Nephron progenitor cell (in vitro differentiated cells): ENCODE measurements around the gene FGGY.

Experiments used
- DNase-seq: peaks from one replicate; pipeline ENCODE4 v3.0.0; 2021
- H3K27ac Mint-ChIP-seq: 2 replicates; pipeline ENCODE4 v1.8.0; 2021; ENCODE audit warnings: mild to moderate bottlenecking, moderate library complexity, mixed read lengths
- H3K27me3 Mint-ChIP-seq: 2 replicates; pipeline ENCODE4 v1.8.0; 2021; ENCODE audit warnings: mild to moderate bottlenecking, low read depth, mixed read lengths; ENCODE audit not compliant: poor library complexity
- H3K36me3 Mint-ChIP-seq: 2 replicates; pipeline ENCODE4 v1.8.0; 2021; ENCODE audit warnings: low read depth, mixed read lengths
- H3K4me1 Mint-ChIP-seq: 2 replicates; pipeline ENCODE4 v1.8.0; 2021; ENCODE audit warnings: mixed read lengths
- H3K4me3 Mint-ChIP-seq: 2 replicates; pipeline ENCODE4 v1.8.0; 2021; ENCODE audit warnings: mild to moderate bottlenecking, moderate library complexity, mixed read lengths
- H3K9me3 Mint-ChIP-seq: 2 replicates; pipeline ENCODE4 v1.8.0; 2021; ENCODE audit warnings: mild to moderate bottlenecking, moderate library complexity, mixed read lengths
- TF ChIP-seq, protein P1 (sequence below): fragments of 200-600 bp; sonication (generic); IDR thresholded peaks from 2 replicates; pipeline ENCODE4 v1.5.0; 2021; ENCODE audit warnings: antibody characterized with exemption

The FGGY gene

GRCh38 chr1:59595774-59596173 is 298.9 kb downstream of the FGGY start:
- Mint-ChIP-seq H3K4me1 (peaks cover 26% of the 10 kb centered on the region), H3K27me3 (peaks cover 5% of the 10 kb centered on the region), H3K27ac (no peak overlapping the region), H3K4me3 (no peak overlapping the region), H3K36me3 (no peaks in the 10 kb centered on the region), H3K9me3 (peaks cover 12% of the 10 kb centered on the region)
- TF ChIP-seq, protein P1, sequence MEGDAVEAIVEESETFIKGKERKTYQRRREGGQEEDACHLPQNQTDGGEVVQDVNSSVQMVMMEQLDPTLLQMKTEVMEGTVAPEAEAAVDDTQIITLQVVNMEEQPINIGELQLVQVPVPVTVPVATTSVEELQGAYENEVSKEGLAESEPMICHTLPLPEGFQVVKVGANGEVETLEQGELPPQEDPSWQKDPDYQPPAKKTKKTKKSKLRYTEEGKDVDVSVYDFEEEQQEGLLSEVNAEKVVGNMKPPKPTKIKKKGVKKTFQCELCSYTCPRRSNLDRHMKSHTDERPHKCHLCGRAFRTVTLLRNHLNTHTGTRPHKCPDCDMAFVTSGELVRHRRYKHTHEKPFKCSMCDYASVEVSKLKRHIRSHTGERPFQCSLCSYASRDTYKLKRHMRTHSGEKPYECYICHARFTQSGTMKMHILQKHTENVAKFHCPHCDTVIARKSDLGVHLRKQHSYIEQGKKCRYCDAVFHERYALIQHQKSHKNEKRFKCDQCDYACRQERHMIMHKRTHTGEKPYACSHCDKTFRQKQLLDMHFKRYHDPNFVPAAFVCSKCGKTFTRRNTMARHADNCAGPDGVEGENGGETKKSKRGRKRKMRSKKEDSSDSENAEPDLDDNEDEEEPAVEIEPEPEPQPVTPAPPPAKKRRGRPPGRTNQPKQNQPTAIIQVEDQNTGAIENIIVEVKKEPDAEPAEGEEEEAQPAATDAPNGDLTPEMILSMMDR = no peak
- DNase-seq = no peak

DNA sequence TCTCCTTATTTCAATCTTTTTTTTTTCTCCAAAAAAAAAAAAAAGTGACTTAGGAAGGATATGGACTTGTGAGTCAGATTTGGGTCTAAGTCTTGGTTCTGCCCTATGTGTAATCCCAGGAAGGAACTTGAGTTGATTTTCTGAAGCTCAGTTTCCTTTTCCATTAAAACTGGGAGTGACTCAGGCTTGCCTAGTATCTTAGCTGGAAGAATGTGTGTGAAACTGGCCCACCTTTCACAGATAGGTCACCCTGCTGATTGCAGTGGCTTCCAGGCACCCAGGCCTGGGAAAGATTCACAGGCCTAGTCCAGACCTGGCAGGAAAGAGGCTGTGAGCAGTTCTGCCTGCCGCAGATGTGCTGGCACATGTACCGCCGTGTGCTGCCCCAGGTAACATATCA is 299.5 kb downstream of the FGGY start:
- H3K4me1 Mint-ChIP-seq = peaks cover 26% of the 10 kb centered on the region
- no peak overlapping the region for H3K4me3 Mint-ChIP-seq
- H3K9me3 Mint-ChIP-seq = peaks cover 6% of the 10 kb centered on the region
- H3K36me3 Mint-ChIP-seq = no peaks in the 10 kb centered on the region
- TF ChIP-seq, protein P1 = no peak
- H3K27me3 Mint-ChIP-seq = peaks cover 5% of the 10 kb centered on the region
- no peak overlapping the region for H3K27ac Mint-ChIP-seq
- no peak for DNase-seq

DNA sequence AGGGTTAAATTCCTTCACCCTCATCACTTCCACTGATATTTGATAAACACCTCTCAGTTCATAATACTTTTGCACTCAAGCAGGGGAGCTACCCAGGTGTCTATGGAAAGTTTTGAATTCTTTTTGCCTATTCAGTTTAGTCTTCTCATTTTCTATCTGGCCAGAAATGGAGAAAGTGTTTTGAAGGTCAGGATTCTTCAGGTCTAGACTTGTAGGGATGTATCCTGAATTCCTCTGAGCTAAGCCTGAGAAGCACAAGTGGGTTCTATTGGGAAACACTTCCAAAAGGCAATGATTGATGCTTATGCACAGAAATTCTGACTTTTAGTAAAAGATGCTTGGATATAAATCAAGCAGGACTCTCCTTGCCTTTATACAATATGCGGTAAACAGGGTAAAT is 300.1 kb downstream of the FGGY start:
- H3K4me3 Mint-ChIP-seq = no peak overlapping the region
- no peak for DNase-seq
- peaks cover 5% of the 10 kb centered on the region for H3K27me3 Mint-ChIP-seq
- H3K27ac Mint-ChIP-seq = no peak overlapping the region
- peaks cover 26% of the 10 kb centered on the region for H3K4me1 Mint-ChIP-seq
- TF ChIP-seq, protein P1 = no peak
- no peaks in the 10 kb centered on the region for H3K36me3 Mint-ChIP-seq
- H3K9me3 Mint-ChIP-seq = peaks cover 3% of the 10 kb centered on the region

GRCh38 chr1:59597420-59598119 is 300.7 kb downstream of the FGGY start:
- H3K27me3 Mint-ChIP-seq = peaks cover 5% of the 10 kb centered on the region
- H3K36me3 Mint-ChIP-seq = no peaks in the 10 kb centered on the region
- H3K9me3 Mint-ChIP-seq = peaks cover 3% of the 10 kb centered on the region

DNA sequence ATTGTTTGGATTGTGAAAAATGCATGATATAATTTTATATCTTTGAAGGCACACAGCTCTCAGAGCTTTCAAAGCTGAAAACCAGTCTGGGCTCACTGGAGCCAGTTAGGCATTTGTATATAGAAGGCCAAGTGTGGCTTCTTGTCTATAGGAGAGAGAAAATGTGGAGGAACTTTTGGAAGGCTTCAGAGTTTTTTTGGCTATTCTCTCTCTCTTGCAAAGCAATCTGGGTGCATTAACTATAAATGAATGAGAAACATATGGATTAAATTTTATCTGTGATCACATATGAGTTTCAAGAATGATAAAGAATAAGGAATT is 301.2 kb downstream of the FGGY start:
- H3K27ac Mint-ChIP-seq = no peak overlapping the region
- H3K36me3 Mint-ChIP-seq = no peaks in the 10 kb centered on the region
- H3K4me1 Mint-ChIP-seq = peaks cover 26% of the 10 kb centered on the region
- TF ChIP-seq, protein P1 = no peak
- DNase-seq = no peak
- H3K9me3 Mint-ChIP-seq = peaks cover 3% of the 10 kb centered on the region
- H3K4me3 Mint-ChIP-seq = no peak overlapping the region
- H3K27me3 Mint-ChIP-seq = peaks cover 5% of the 10 kb centered on the region

More at GRCh38 chr1:59597420-59598119, 300.7 kb downstream of the FGGY start:
- H3K4me1 Mint-ChIP-seq = peaks cover 26% of the 10 kb centered on the region
- no peak for DNase-seq
- H3K4me3 Mint-ChIP-seq = no peak overlapping the region
- TF ChIP-seq, protein P1 = no peak
- peak overlapping the region; percentile 57 for H3K27ac Mint-ChIP-seq

DNA sequence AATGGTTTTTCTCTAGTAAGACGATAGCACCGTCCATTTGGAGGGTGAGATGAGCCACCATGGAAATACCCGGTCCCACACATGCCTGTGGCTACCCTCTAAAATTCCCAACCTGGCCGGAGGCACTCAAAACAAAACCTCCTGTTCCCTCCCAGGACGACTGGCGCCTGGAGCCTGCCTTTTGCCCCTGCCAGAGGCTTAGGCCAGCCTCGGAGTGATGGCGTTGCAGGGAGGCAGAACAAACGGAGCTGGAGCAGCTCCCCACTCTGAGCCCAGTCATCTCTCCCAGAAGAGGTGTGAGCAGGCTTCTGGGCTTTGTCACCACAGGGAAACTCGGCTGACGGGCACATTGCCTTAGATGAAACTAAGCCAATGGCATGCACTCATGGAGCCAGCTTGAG is 304.1 kb downstream of the FGGY start:
- Mint-ChIP-seq H3K36me3 (no peaks in the 10 kb centered on the region), H3K9me3 (no peaks in the 10 kb centered on the region), H3K4me3 (no peak overlapping the region), H3K27me3 (no peaks in the 10 kb centered on the region), H3K27ac (no peak overlapping the region), H3K4me1 (peaks cover 10% of the 10 kb centered on the region)
- no peak for DNase-seq
- TF ChIP-seq, protein P1 = no peak
